HG02852 (cell line): Measurements from ENCODE around the gene EFCAB13.
"Not testable (repeated sequence)": the region's sequence is repeated elsewhere in the genome, so short reads cannot be mapped to it uniquely, and the experiment has no call there.

Source experiments
- ATAC-seq: cut with Tn5 transposase; IDR thresholded peaks from one replicate; pipeline ENCODE4 v1.9.1; 2021; ENCODE audit warnings: mild to moderate bottlenecking, moderate library complexity; ENCODE audit not compliant: unreplicated experiment

The EFCAB13 gene

DNA sequence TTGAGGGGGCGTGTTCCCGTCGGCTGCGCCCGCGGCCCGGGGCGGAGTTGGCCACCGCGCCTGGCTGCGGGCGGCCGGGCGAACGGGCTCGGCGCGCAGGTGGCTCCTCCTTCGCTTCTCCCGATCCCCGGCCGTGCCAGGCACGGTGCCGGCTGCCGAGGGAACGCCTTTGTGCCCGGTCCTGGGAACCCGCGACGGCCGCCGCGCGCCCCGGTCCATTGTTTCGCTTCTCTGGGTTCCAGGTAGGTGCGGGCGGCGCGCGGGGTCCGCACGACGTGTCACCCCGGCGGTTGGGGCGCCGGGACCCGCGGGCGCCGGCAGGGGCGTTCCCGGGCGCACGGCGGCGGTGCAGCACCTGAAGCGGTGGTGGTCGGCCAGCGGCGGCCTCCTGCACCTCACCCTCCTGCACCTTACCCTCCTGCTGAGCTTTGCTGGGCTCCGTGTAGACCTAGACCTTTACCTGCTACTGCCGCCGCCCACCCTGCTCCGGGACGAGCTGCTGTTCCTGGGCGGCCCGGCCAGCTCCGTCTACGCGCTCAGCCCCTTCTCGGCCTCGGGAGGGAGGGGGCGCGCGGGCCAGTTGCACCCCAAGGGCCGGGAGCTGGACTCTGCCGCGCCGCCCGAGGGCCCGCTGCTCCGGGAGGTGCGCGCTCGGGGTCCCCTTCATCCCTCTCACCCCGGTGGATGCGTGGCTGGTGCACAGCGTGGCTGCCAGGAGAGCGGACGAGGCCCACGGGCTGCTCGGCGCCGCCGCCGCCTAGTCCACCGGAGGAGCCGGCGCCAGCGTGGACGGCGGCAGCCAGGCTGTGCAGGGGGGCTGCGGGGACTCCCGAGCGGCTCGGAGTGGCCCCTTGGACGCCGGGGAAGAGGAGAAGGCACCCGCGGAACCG is 99.9 kb downstream of the EFCAB13 start:
- no peak for ATAC-seq

DNA sequence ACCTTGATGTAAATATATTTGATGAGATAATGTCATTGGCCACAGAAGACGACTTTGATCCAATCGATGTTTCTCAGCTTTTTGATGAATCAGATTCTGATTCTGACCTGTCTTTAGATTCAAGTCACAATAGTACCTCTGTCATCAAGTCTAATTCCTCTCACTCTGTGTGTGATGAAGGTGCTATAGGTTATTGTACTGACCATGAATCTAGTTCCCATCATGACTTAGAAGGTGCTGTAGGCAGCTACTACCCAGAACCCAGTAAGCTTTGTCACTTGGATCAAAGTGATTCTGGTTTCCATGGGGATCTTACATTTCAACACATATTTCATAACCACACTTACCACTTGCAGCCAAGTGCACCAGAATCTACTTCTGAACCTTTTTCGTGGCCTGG is 101.5 kb downstream of the EFCAB13 start:
- ATAC-seq: not testable (repeated sequence)

DNA sequence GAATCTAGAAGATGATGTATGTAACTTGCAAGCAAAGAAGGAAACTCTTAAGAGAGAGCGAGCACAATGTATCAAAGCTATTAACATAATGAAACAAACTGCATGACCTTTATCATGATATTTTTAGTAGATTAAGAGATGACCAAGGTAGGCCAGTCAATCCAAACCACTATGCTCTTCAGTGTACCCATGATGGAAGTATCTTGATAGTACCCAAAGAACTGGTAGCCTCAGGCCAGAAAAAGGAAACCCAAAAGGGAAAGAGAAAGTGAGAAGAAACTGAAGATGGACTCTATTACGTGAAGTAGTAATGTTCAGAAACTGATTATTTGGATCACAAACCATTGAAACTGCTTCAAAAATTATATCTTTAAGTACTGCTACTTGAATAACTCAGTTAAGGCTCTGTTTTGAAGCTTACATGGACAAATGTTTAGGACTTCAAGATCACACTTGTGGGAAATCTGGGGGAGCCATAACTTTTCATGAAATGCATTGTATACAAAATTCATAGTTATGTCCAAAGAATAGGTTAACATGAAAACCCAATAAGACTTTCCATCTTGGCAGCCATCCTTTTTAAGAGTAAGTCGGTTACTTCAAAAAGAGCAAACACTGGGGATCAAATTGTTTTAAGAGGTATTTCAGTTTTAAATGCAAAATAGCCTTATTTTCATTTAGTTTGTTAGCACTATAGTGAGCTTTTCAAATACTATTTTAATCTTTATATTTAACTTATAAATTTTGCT is 102.3 kb downstream of the EFCAB13 start:
- not testable (repeated sequence) for ATAC-seq

DNA sequence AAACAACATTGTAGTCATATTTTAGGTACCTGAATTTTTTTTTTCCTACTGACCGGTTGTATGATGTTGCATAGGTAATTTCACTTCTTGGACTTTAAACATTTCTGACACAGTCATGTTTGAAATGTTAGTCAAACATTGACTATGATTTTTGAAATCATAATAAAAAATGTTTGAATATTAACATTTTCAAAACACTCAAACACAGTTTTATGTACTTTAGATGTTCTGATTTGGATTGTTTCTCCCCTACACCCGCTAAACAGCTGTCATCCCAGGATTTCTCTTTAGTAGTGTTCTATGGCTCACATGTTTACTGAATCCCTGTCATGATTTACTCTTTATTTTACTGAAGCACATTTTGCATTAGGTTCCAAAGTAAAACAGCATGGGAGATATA is 104.2 kb downstream of the EFCAB13 start:
- no peak for ATAC-seq

DNA sequence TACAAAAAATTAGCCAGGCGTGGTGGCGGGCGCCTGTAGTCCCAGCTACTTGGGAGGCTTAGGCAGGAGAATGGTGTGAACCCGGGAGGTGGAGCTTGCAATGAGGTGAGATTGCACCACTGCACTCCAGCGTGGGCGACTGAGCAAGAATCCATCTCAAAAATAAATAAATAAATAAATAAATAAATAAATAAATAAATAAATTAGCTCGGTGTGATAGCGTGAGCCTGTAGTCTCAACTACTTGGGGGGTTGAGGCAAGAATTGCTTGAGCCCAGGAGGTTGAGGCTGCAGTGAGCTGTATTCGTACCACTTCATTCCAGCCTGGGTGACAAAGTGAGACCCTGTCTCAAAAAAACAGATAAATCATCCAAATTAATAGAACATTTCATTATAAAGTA is 108.5 kb downstream of the EFCAB13 start:
- ATAC-seq: not testable (repeated sequence)

DNA sequence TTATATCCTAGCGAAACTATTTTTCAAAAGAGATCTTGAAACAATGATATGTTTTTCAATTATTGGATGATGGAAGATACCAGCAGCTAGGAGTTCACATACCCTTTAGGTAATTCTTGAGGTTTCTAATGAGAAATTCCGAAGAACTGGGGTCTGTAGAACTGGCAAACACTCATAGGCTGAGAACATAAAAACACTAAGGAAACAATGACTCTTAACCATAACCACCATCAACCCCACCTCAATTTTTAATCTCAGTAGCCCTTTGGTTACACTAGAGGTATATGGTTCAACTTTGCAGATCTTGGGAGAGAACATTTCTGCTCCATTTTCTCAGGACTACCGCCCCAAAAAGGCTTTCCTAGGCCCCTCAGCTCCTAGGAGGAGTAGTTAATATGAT is 141.4 kb downstream of the EFCAB13 start:
- no peak for ATAC-seq

DNA sequence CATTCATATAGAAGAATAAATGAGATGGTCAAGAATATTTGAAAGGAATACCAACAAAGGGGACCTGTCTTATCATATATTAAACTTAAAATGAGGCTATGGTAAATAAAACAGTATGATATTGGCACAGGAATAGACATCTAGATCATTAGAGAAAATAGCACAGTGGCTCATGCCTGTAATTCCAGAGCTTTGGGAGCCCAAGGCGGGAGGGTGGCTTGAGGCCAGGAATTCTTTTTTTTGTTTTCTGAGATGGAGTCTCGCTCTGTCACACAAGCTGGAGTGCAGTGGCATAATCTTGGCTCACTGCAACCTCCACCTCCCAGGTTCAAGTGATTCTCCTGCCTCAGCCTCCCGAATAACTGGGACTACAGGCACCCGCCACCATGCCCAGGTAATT is 143.2 kb downstream of the EFCAB13 start:
- ATAC-seq: not testable (repeated sequence)

DNA sequence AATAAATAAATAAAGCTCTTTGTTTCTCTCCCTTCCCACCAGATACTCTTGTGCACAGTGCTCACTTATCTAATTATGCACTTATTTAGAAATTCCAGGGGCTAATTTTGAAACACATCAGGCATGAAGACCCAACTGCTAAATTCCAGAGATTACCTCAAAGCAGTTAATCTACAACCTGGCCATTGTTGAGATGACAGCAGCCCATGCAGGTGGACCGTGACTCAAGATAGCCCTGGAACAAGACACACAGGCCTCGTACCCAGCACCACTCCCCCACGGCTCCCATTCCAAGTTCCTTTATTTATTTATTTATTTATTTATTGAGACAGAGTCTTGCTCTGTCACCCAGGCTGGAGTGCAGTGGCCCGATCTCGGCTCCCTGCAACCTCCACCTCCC is 147.1 kb downstream of the EFCAB13 start:
- ATAC-seq: no peak

DNA sequence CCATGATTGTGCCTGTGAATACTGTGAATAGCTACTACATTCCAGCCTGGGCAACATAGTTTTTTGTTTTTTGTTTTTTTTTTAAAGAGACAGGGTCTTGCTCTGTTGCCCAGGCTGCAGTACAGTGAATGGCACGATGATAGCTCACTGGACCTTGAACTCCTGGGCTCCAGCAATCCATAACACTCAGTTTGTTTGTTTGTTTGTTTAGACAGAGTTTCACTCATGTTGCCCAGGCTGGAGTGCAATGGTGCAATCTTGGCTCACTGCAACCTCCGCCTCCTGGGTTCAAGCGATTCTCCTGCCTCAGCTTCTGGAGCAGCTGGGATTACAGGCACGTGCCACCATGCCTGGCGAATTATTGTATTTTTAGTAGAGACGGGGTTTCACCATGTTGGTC is 148.3 kb downstream of the EFCAB13 start:
- ATAC-seq: not testable (repeated sequence)
